22Rv1 (cell line): ENCODE results near the gene NMBR.

Source experiments
- CTCF ChIP-seq: fragments of 450-650 bp; IDR thresholded peaks from 2 replicates; pipeline ENCODE4 v1.5.1; 2017; ENCODE audit warnings: mild to moderate bottlenecking
- ZFX ChIP-seq: fragments of 450-650 bp; IDR thresholded peaks from 2 replicates; pipeline ENCODE4 v1.6.1; 2017; ENCODE audit warnings: antibody characterized with exemption, borderline replicate concordance

GRCh38 chr6:142189057-142189456, 42.1 kb upstream of the NMBR start:
- TF ChIP-seq CTCF (no peak), ZFX (no peak)
